Measurements from ENCODE around the gene LYPLA2.

LYPLA2 gene

GRCh38 chr1:23790696-23791515 is at the start of gene LYPLA2:
TSS of gene LYPLA2 (plus strand) at chr1:23791145. CDS start at chr1:23792683, 1,538 bp downstream.
- TF ChIP-seq EZH2 (IDR thresholded peaks at IDR 0.05): no peak
- TF ChIP-seq FOXP2 (optimal IDR thresholded peaks at IDR 0.05; ENCODE audit: control extremely low read depth, extremely low read length, insufficient read depth): peak; percentile 77
- peak; percentile 89 for TF ChIP-seq POLR2AphosphoS5 (IDR thresholded peaks at IDR 0.05; ENCODE audit: borderline replicate concordance, low read depth, low read length)
- no peak for DNase-seq (ENCODE audit: low read depth, low spot score)
- Histone ChIP-seq H3K9me3 (ENCODE audit: low read depth, low read length) (no peaks in the 10 kb centered on the region), H3K27ac (peak within 1 kb of the TSS; percentile 60; the same call in 1 of the 2 replicates), H3K9ac (ENCODE audit: insufficient read length) (peak within 1 kb of the TSS; percentile 88), H3K4me3 (peak within 1 kb of the TSS; percentile 82), H3K36me3 (ENCODE audit: insufficient read depth, low read length) (peaks cover 27% of the 10 kb centered on the region)

- no peak for DNase-seq (ENCODE audit: low read depth, low spot score)
- no peak overlapping the region for H3K27ac ChIP-seq
- H3K9ac ChIP-seq (ENCODE audit: insufficient read length): no peak overlapping the region
- no peaks in the 10 kb centered on the region for H3K9me3 ChIP-seq (ENCODE audit: low read depth, low read length)
- peaks cover 6% of the 10 kb centered on the region for H3K36me3 ChIP-seq (ENCODE audit: insufficient read depth, low read length)
- no peak overlapping the region for H3K4me3 ChIP-seq
- TF ChIP-seq EZH2 (IDR thresholded peaks at IDR 0.05) (no peak), POLR2AphosphoS5 (IDR thresholded peaks at IDR 0.05; ENCODE audit: borderline replicate concordance, low read depth, low read length) (no peak), FOXP2 (optimal IDR thresholded peaks at IDR 0.05; ENCODE audit: control extremely low read depth, extremely low read length, insufficient read depth) (no peak)
Observed at GRCh38 chr1:23741609-23742008, 49.3 kb upstream of the LYPLA2 start.

- DNase-seq (ENCODE audit: low read depth, low spot score): no peak
- peak overlapping the region; percentile 55 for H3K27ac ChIP-seq
Observed at GRCh38 chr1:23742670-23743286, 48.2 kb upstream of the LYPLA2 start.

GRCh38 chr1:23743287-23744152 is 47.4 kb upstream of the LYPLA2 start, which contains the start of gene ELOA:
TSS of gene ELOA (plus strand) at chr1:23743471. CDS start at chr1:23743504, 33 bp downstream.
- no peak for DNase-seq (ENCODE audit: low read depth, low spot score)
- Histone ChIP-seq H3K27ac (peak within 1 kb of the TSS; percentile 55), H3K9ac (ENCODE audit: insufficient read length) (peak within 1 kb of the TSS; percentile 85), H3K36me3 (ENCODE audit: insufficient read depth, low read length) (peaks cover 13% of the 10 kb centered on the region), H3K9me3 (ENCODE audit: low read depth, low read length) (no peaks in the 10 kb centered on the region), H3K4me3 (peak within 1 kb of the TSS; percentile 78)
- TF ChIP-seq FOXP2 (optimal IDR thresholded peaks at IDR 0.05; ENCODE audit: control extremely low read depth, extremely low read length, insufficient read depth) (peak; percentile 42), EZH2 (IDR thresholded peaks at IDR 0.05) (no peak), POLR2AphosphoS5 (IDR thresholded peaks at IDR 0.05; ENCODE audit: borderline replicate concordance, low read depth, low read length) (peak; percentile 96)

More at GRCh38 chr1:23742670-23743286, 48.2 kb upstream of the LYPLA2 start:
- Histone ChIP-seq H3K9me3 (ENCODE audit: low read depth, low read length) (no peaks in the 10 kb centered on the region), H3K9ac (ENCODE audit: insufficient read length) (peak overlapping the region; percentile 85), H3K4me3 (peak overlapping the region; percentile 78), H3K36me3 (ENCODE audit: insufficient read depth, low read length) (peaks cover 13% of the 10 kb centered on the region)
- TF ChIP-seq EZH2 (IDR thresholded peaks at IDR 0.05): no peak
- TF ChIP-seq POLR2AphosphoS5 (IDR thresholded peaks at IDR 0.05; ENCODE audit: borderline replicate concordance, low read depth, low read length): no peak
- no peak for TF ChIP-seq FOXP2 (optimal IDR thresholded peaks at IDR 0.05; ENCODE audit: control extremely low read depth, extremely low read length, insufficient read depth)

GRCh38 chr1:23745515-23745914 is 45.4 kb upstream of the LYPLA2 start:
- TF ChIP-seq POLR2AphosphoS5 (IDR thresholded peaks at IDR 0.05; ENCODE audit: borderline replicate concordance, low read depth, low read length): no peak
- no peak for TF ChIP-seq EZH2 (IDR thresholded peaks at IDR 0.05)
- no peak for DNase-seq (ENCODE audit: low read depth, low spot score)
- H3K36me3 ChIP-seq (ENCODE audit: insufficient read depth, low read length): peaks cover 28% of the 10 kb centered on the region
- no peaks in the 10 kb centered on the region for H3K9me3 ChIP-seq (ENCODE audit: low read depth, low read length)
- peak overlapping the region; percentile 78 for H3K4me3 ChIP-seq
- H3K27ac ChIP-seq: no peak overlapping the region
- no peak overlapping the region for H3K9ac ChIP-seq (ENCODE audit: insufficient read length)

GRCh38 chr1:23748016-23748415 is 42.9 kb upstream of the LYPLA2 start:
- H3K27ac ChIP-seq: no peak overlapping the region
- no peak for TF ChIP-seq EZH2 (IDR thresholded peaks at IDR 0.05)
- TF ChIP-seq FOXP2 (optimal IDR thresholded peaks at IDR 0.05; ENCODE audit: control extremely low read depth, extremely low read length, insufficient read depth): no peak
- no peak for TF ChIP-seq POLR2AphosphoS5 (IDR thresholded peaks at IDR 0.05; ENCODE audit: borderline replicate concordance, low read depth, low read length)
- DNase-seq (ENCODE audit: low read depth, low spot score): no peak
- no peak overlapping the region for H3K4me3 ChIP-seq
- peaks cover 53% of the 10 kb centered on the region for H3K36me3 ChIP-seq (ENCODE audit: insufficient read depth, low read length)
- no peaks in the 10 kb centered on the region for H3K9me3 ChIP-seq (ENCODE audit: low read depth, low read length)
- no peak overlapping the region for H3K9ac ChIP-seq (ENCODE audit: insufficient read length)

- Histone ChIP-seq H3K36me3 (ENCODE audit: insufficient read depth, low read length) (peaks cover 81% of the 10 kb centered on the region), H3K9ac (ENCODE audit: insufficient read length) (no peak overlapping the region), H3K27ac (no peak overlapping the region), H3K4me3 (no peak overlapping the region), H3K9me3 (ENCODE audit: low read depth, low read length) (no peaks in the 10 kb centered on the region)
- no peak for DNase-seq (ENCODE audit: low read depth, low spot score)
- no peak for TF ChIP-seq EZH2 (IDR thresholded peaks at IDR 0.05)
- no peak for TF ChIP-seq POLR2AphosphoS5 (IDR thresholded peaks at IDR 0.05; ENCODE audit: borderline replicate concordance, low read depth, low read length)
- TF ChIP-seq FOXP2 (optimal IDR thresholded peaks at IDR 0.05; ENCODE audit: control extremely low read depth, extremely low read length, insufficient read depth): no peak
Observed at GRCh38 chr1:23751050-23751814, 39.7 kb upstream of the LYPLA2 start.

Data from SK-N-MC (cell line).